Islet of Langerhans (tissue), 1 donor: Measurements from ENCODE around the gene IGSF8.
"Not testable (repeated sequence)": the region's sequence is repeated elsewhere in the genome, so short reads cannot be mapped to it uniquely, and the experiment has no call there.

ENCODE experiments used
- FAIRE-seq: peaks from one replicate; lab custom pipeline; 2011; peaks lifted over from hg19 to GRCh38; lab: Jason Lieb, UNC

IGSF8 gene

GRCh38 chr1:160064746-160065145 is 33.7 kb downstream of the IGSF8 start:
- FAIRE-seq: no peak

DNA sequence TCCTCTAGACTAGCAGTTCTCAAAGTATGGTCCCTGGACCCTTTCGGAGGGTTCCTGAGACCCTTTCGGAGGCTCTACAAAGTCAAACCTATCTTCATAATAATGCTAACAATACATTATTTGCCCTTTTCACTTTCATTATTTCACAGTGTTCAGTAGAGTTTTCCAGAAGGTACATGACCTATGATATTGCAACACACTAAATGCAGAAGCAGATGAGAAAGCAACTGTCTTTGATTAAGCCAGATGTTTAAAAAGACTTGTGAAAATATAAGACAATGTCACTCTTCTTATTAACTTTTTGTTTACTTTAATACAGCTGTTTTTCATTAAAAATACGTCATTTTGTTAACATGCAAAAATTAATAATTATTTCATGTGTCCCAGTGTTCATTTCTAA is 34.3 kb downstream of the IGSF8 start:
- FAIRE-seq: no peak

DNA sequence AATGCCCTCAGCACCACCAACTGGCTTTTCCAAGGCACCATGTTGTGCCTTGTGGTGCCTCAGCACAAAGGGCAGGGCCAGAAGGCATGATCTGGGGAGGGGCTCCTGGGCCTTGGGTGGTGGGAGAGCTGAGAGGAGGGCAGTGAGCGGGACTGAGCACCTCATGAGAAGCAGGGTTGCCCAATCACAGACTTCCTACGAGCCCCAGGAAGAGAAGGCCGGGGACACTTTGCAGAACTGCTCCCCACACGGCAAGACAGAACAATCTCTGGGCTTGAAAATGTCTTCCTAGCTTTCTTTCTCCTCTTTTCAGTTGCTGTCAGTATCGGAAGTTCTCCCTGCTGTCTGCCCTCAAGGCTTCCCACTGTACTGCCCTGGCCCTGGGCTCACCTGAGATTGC is 35.2 kb downstream of the IGSF8 start:
- FAIRE-seq: no peak

GRCh38 chr1:160062230-160062532 is 36.2 kb downstream of the IGSF8 start:
- FAIRE-seq: no peak

DNA sequence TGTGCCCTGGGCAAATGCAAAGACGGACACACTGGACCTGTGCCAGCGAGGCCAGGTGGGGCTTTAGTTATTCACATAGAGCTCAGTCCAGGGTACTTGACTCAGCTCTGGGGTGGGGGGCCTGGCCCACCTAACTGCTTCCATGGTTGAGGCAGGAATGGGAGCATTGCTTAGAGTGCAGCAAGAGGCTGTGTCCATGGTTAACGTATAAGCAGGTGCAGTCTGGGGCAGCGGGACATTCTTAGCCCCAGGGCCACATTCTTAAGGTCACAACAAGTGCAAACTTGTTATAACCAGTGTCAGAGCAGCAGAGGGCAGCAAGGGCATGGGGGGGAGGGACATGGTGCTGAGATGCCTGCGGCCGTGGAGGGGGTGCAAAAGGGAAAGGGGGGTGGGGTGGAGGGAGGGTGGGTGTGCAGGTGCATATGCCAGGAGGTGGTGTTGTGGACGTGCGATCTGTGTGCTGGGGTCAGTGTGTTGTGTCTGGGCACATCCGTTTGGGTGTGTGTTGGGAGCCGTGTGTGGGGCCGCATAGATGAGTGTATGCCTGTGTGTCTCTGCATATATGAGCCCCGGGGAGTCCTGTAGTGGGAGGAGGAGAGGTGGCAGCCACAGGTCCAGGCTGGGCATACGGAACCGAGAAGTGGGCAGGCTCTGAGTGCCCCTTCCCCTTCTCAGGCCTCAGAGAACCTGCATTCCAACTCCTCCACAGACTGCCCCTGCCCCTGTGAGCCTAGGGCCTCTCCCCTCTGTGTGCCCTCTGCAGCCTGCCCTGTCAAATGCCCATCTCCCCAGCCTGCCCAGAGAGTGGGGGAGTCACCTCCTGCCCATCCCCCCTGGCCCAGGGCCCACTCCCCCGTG is 36.8 kb downstream of the IGSF8 start:
- FAIRE-seq: no peak

DNA sequence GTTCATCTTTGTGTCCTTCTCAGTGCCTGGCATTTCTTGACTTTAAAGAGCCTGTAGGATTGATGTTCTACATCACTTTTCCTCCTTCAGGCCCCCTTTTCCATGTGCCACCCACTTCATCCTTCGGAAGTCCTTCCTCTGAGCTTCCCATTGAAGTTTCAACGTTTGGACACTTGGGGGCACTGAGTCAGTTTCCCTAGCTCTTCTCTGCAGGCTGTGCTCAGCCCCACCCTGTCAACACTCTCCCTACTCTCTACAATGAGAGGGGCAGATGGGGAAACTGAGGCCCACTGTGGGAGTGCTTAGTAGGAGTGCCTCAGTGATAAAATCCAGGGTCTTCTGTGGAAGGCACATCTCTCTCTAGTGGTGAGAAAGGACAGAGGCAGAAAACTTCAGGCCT is 40.3 kb downstream of the IGSF8 start:
- no peak for FAIRE-seq

- FAIRE-seq: no peak
Observed at GRCh38 chr1:160056648-160057169, 41.7 kb downstream of the IGSF8 start.

GRCh38 chr1:160053548-160054365 is 44.7 kb downstream of the IGSF8 start:
- no peak for FAIRE-seq

GRCh38 chr1:160052936-160053335 is 45.5 kb downstream of the IGSF8 start:
- no peak for FAIRE-seq

GRCh38 chr1:160050619-160051018 is 47.8 kb downstream of the IGSF8 start:
- no peak for FAIRE-seq

- FAIRE-seq: not testable (repeated sequence)
Observed at GRCh38 chr1:160050182-160050581, 48.2 kb downstream of the IGSF8 start.

DNA sequence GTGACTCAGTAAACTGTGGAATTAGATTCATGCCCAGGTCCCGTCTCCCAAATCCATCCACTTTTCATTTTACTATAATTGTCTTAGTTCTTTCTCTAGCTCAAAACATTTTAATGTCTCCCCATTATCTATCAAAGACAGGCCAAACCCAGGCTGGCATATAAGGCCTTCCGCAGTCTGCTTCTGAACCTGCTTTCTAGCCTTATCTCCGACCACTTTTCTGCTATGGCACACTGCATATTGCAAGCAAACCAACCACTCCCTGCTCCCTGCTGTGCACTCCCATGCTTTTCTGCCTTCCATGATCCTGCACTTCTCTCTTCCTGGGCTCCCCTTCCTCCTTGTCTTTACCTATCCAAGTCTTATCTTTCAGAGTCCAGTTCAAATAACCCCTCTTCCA is 49.3 kb downstream of the IGSF8 start:
- FAIRE-seq: no peak

DNA sequence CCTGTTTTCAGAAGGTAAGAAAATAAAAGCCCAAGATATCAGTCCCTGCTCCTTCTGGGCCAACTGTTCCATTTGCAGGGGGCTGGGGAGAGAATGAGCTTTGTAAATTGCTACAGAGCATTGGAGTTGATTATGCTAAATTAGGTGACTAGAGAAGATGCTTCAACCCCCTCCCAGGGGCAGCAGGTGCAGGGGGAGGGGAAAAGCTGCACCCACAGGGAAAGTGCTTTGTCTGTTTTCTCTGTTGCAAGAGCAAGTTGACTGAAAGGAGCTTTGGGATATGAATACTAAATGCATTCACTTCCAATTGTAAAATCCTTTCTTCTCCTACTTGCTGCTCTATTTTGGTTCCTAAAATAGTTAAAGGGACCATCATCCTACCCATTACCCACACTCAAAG is 50.1 kb downstream of the IGSF8 start:
- no peak for FAIRE-seq

DNA sequence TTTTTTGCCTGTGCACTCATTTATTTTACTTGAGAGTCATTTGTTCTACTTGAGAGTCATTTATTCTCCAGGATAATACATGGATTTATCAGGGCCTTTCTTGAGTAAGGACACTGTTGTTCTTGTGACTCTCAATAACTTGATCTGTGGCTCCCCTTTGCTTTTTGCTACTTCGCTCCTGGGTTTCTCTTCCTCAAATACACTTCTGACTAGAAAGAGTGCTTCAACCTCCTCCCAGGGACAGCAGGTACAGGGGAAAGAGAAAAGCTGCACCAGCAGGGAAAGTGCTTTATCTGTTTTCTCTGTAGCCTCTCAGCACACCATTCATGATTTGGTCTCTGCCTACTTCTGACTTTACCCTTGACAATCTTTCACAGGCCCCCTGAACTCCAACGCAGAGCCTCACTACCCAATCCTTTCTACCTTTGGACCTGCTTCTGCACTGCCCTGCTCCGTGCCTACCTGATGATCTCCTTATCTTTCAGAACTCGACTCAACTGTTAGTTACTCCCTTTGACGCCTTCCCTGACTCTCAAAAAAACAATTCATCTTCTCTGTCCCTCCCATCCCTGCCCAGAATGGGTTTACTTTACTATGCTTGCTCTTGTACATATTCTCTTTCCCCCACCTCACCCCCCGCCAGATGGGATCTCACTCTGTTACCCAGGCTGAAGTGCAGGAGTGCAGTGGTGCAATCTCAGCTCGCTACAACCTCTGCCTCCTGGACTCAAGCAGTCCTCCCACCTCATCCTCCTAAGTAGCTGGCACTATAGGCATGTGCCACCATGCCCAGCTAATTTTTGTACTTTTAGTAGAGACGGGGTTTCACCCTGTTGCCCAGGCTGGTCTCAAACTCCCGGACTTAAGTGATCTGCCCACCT is 51.1 kb downstream of the IGSF8 start:
- FAIRE-seq: no peak

GRCh38 chr1:160046494-160047110 is 51.8 kb downstream of the IGSF8 start:
- no peak for FAIRE-seq

GRCh38 chr1:160045653-160046052 is 52.8 kb downstream of the IGSF8 start:
- FAIRE-seq: no peak

GRCh38 chr1:160043543-160043942 is 54.9 kb downstream of the IGSF8 start:
- no peak for FAIRE-seq
